ENCODE measurements around the gene PRKCA. TPM values are rescaled to one million over a fixed set of nuclear protein-coding genes. Genes with fewer than 3 reads are reported as not detected.

PRKCA gene
- total and polyA plus RNA-seq, 9 of the 15 experiments (the other 6 are each of a cell fraction or from before 2014, with no cell fraction given) = 3.2 to 33.0 (median 17.8) TPM

DNA sequence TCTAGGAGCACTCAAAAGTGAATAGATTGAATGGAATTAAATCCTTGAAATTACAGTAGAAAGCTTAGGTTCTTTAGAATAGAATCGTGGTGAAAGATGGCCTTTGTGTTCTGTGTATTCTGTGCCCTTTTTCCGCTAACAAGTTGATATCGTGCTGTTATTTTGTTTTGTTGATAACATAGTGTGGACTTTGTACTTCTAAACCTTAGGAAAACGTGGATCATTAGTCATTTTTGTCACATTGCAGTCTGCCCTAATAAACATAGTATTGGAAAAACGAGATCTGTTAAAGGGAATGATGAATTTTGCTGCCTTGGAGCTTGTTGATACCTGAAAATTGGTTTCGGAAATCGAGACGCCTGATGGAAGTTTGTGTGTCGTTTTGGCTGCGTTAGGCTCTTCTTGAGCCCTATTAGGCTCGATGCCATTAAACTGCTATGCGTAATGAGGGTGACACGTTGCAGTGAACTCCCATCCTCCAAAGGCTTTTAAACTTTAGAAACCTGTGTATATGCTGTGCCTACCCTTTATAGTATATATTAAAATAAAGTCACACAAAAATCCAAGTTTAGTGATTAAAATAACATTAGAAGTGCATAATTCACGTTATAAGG lies 145.7 kb downstream of the PRKCA start:
- no peak overlapping the region for H3K9ac ChIP-seq (ENCODE audit: insufficient read depth in 1 of 2, low read depth in 2 of 2, low read length in 2 of 2)
- no peaks in the 10 kb centered on the region for H3K27me3 ChIP-seq (ENCODE audit: control insufficient read depth in 2 of 2, insufficient read depth in 2 of 2, low read length in 2 of 2)
- H3K79me2 ChIP-seq (ENCODE audit: control insufficient read depth, insufficient read depth, low read length) = no peaks in the 10 kb centered on the region; the same call in none of the 3 replicates
- H3K27ac ChIP-seq (ENCODE audit: extremely low read depth, low read depth, low read length) = no peak overlapping the region
- ChIA-PET CTCF (ENCODE audit: low intra/inter-chr PET ratio) (no interaction called here), POLR2A (no interaction called here)
- H3K4me2 ChIP-seq (ENCODE audit: insufficient read depth, low read length) = no peak overlapping the region
- no peak overlapping the region for H2AFZ ChIP-seq (ENCODE audit: low read depth, low read length)
- TF ChIP-seq POLR2H (tag; IDR thresholded peaks at IDR 0.05; ENCODE audit: low read depth) (no peak), NCOA6 (IDR thresholded peaks at IDR 0.05) (no peak), MCM7 (IDR thresholded peaks at IDR 0.05) (no peak), SREBF2 (CRISPR knock-in tag; IDR thresholded peaks at IDR 0.05) (no peak), TOE1 (IDR thresholded peaks at IDR 0.05; ENCODE audit: borderline replicate concordance) (no peak), TOE1 (CRISPR knock-in tag; IDR thresholded peaks at IDR 0.05; ENCODE audit: borderline replicate concordance, low read depth) (no peak), DNMT1 (IDR thresholded peaks at IDR 0.05) (no peak), ZNF174 (CRISPR knock-in tag; IDR thresholded peaks at IDR 0.05) (no peak), TRIM28 (IDR thresholded peaks at IDR 0.05) (no peak), ZNF830 (CRISPR knock-in tag; IDR thresholded peaks at IDR 0.05) (no peak), ZNF146 (CRISPR knock-in tag; IDR thresholded peaks at IDR 0.05; ENCODE audit: unreplicated experiment) (no peak), MBD2 (IDR thresholded peaks at IDR 0.05; ENCODE audit: borderline replicate concordance, low read depth) (no peak), SMARCE1 (IDR thresholded peaks at IDR 0.05) (no peak)
- TF ChIP-seq, protein P1, sequence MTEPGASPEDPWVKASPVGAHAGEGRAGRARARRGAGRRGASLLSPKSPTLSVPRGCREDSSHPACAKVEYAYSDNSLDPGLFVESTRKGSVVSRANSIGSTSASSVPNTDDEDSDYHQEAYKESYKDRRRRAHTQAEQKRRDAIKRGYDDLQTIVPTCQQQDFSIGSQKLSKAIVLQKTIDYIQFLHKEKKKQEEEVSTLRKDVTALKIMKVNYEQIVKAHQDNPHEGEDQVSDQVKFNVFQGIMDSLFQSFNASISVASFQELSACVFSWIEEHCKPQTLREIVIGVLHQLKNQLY (CRISPR knock-in tag; conservative IDR thresholded peaks at IDR 0.05) = no peak
- TF ChIP-seq, protein P2, sequence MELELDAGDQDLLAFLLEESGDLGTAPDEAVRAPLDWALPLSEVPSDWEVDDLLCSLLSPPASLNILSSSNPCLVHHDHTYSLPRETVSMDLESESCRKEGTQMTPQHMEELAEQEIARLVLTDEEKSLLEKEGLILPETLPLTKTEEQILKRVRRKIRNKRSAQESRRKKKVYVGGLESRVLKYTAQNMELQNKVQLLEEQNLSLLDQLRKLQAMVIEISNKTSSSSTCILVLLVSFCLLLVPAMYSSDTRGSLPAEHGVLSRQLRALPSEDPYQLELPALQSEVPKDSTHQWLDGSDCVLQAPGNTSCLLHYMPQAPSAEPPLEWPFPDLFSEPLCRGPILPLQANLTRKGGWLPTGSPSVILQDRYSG (tag; conservative IDR thresholded peaks at IDR 0.05; ENCODE audit: low read depth) = no peak
- no peak overlapping the region for H3K4me3 ChIP-seq
- BruUV-seq (replicated peaks) = no TSS peak
- ATAC-seq (no peak), DNase-seq (ENCODE audit: extremely low read depth in 1 of 4, low spot score in 3 of 4) (no peak), FAIRE-seq (no peak)
- no peaks in the 10 kb centered on the region for H3K9me3 ChIP-seq (replicated peaks; ENCODE audit: control insufficient read depth, insufficient read depth, low read depth, low read length)
- WGBS (ENCODE audit: insufficient coverage, low coverage, missing lambda C conversion rate) = 79% methylated on average over 14 of the region's 14 CpGs
- no peaks in the 10 kb centered on the region for H4K20me1 ChIP-seq (replicated peaks; ENCODE audit: control insufficient read depth, insufficient read depth, low read length)
- in situ Hi-C loops (cut with MboI) = no loop called here
- H3K4me1 ChIP-seq (replicated peaks in 1 of 2; ENCODE audit: control insufficient read depth in 2 of 2, insufficient read depth in 2 of 2, low read length in 2 of 2) = peaks cover 4 to 11% of the 10 kb centered on the region in 2 experiments; a peak in 3 of 5 replicates
- H3K9me1 ChIP-seq (ENCODE audit: control insufficient read depth, insufficient read depth, low read length) = no peaks in the 10 kb centered on the region
- no peaks in the 10 kb centered on the region; the same call in 2 of the 3 replicates for H3K36me3 ChIP-seq (ENCODE audit: control insufficient read depth, insufficient read depth, low read length)
- intact Hi-C loops (cut with micrococcal nuclease) = no loop called here

Data from K562 (cell line).